HL-60 (cell line): ENCODE data around the gene SYNJ1.
"Not testable (repeated sequence)": the region's sequence is repeated elsewhere in the genome, so short reads cannot be mapped to it uniquely, and the experiment has no call there.

ENCODE experiments used
- DNase-seq, 2 experiments: peaks; one replicate each; pipeline ENCODE4 v3.0.0-alpha.2; 2010 to 2020; ENCODE audit warnings: low read depth in 1 of 2, low spot score in 1 of 2
- H3K27ac ChIP-seq: fragments of 250-450 bp; sonication (Bioruptor Pico); replicated peaks from 2 replicates; pipeline ENCODE4 v1.5.1; 2020; ENCODE audit warnings: mild to moderate bottlenecking, moderate library complexity
- H3K27me3 ChIP-seq: fragments of 250-450 bp; sonication (Bioruptor Pico); 2 replicates; pipeline ENCODE4 v1.5.1; 2021; ENCODE audit warnings: mild to moderate bottlenecking, moderate library complexity; ENCODE audit not compliant: insufficient read depth, poor library complexity, severe bottlenecking
- H3K4me3 ChIP-seq: replicated peaks from 2 replicates; pipeline ENCODE4 v1.5.1; 2011; ENCODE audit warnings: mild to moderate bottlenecking, control low read depth, low read length; ENCODE audit not compliant: insufficient read depth
- GABPA ChIP-seq: IDR thresholded peaks from 2 replicates; pipeline ENCODE4 v1.6.1; 2012; ENCODE audit warnings: low read depth
- POLR2AphosphoS5 ChIP-seq: IDR thresholded peaks from 2 replicates; pipeline ENCODE4 v1.6.1; 2012; ENCODE audit warnings: low read depth
- REST ChIP-seq: IDR thresholded peaks from 2 replicates; pipeline ENCODE4 v1.6.1; 2012; ENCODE audit warnings: low read depth; ENCODE audit not compliant: insufficient replicate concordance
- SPI1 ChIP-seq: IDR thresholded peaks from 2 replicates; pipeline ENCODE4 v1.6.1; 2012; ENCODE audit warnings: low read depth, mild to moderate bottlenecking, borderline replicate concordance
- TF ChIP-seq, protein P1 (sequence below): IDR thresholded peaks from one replicate; pipeline ENCODE4 v1.5.1; 2011; ENCODE audit warnings: low read length, control low read depth, inconsistent platforms; ENCODE audit not compliant: insufficient read depth

Gene SYNJ1

GRCh38 chr21:32612075-32612998 lies 115.5 kb downstream of the SYNJ1 start, which contains the start of gene CFAP298:
Gene CFAP298 (minus strand): TSS chr21:32612377. CDS start chr21:32612243, 134 bp downstream.
- peak; percentile 78 to 91 for DNase-seq
- no peaks in the 10 kb centered on the region for H3K27me3 ChIP-seq
- H3K4me3 ChIP-seq, result peak within 1 kb of the TSS; percentile 98
- TF ChIP-seq REST (peak; percentile 46), SPI1 (no peak; the same call in 1 of the 2 replicates), GABPA (peak; percentile 93), POLR2AphosphoS5 (peak; percentile 70; the same call in 1 of the 2 replicates)
- TF ChIP-seq, protein P1, sequence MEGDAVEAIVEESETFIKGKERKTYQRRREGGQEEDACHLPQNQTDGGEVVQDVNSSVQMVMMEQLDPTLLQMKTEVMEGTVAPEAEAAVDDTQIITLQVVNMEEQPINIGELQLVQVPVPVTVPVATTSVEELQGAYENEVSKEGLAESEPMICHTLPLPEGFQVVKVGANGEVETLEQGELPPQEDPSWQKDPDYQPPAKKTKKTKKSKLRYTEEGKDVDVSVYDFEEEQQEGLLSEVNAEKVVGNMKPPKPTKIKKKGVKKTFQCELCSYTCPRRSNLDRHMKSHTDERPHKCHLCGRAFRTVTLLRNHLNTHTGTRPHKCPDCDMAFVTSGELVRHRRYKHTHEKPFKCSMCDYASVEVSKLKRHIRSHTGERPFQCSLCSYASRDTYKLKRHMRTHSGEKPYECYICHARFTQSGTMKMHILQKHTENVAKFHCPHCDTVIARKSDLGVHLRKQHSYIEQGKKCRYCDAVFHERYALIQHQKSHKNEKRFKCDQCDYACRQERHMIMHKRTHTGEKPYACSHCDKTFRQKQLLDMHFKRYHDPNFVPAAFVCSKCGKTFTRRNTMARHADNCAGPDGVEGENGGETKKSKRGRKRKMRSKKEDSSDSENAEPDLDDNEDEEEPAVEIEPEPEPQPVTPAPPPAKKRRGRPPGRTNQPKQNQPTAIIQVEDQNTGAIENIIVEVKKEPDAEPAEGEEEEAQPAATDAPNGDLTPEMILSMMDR, result no peak
- peak within 1 kb of the TSS; percentile 96 for H3K27ac ChIP-seq

- Histone ChIP-seq H3K4me3 (peak overlapping the region; percentile 98), H3K27ac (peak overlapping the region; percentile 96), H3K27me3 (no peaks in the 10 kb centered on the region)
- peak in 1 of 2 experiments; percentile 64 for DNase-seq
- TF ChIP-seq REST (no peak), SPI1 (no peak), POLR2AphosphoS5 (no peak), GABPA (no peak)
- TF ChIP-seq, protein P1, result no peak
These were observed 116.3 kb downstream of the SYNJ1 start for GRCh38 chr21:32611471-32611997.

- H3K27me3 ChIP-seq, DNase-seq: not testable (repeated sequence)
- Histone ChIP-seq H3K4me3 (peak overlapping the region; percentile 98), H3K27ac (peak overlapping the region; percentile 96)
These were observed 116.9 kb downstream of the SYNJ1 start for GRCh38 chr21:32610940-32611339.

- no peak overlapping the region for H3K4me3 ChIP-seq
- H3K27ac ChIP-seq, result no peak overlapping the region
- no peaks in the 10 kb centered on the region for H3K27me3 ChIP-seq
- DNase-seq, result no peak
- TF ChIP-seq REST (no peak), SPI1 (no peak), POLR2AphosphoS5 (no peak), GABPA (no peak)
- TF ChIP-seq, protein P1, result no peak
These were observed 119.0 kb downstream of the SYNJ1 start for GRCh38 chr21:32608851-32609250.
